GM23338 (cell line): Measurements from ENCODE around the gene IMPG1. TPM values are rescaled to one million over a fixed set of nuclear protein-coding genes. Genes with fewer than 3 reads are reported as not detected.
A peak's percentile ranks its signal among the peaks of the same experiment; 100 is the strongest.

ENCODE experiments used
- ATAC-seq: fragments of 200-7000 bp; cut with Tn5 transposase; 3 replicates; pipeline ENCODE4 v1.9.1; 2020
- DNase-seq: peaks from one replicate; pipeline ENCODE4 v3.0.0-alpha.2; 2015; ENCODE audit warnings: low spot score
- H2AFZ ChIP-seq: fragments of 200-600 bp; sonication (generic); 2 replicates; pipeline ENCODE4 v1.8.0; 2016; ENCODE audit warnings: antibody characterized with exemption, mild to moderate bottlenecking, moderate library complexity
- H3F3A ChIP-seq: fragments of 200-600 bp; sonication (generic); replicated peaks from 2 replicates; pipeline ENCODE4 v1.8.0; 2017; ENCODE audit warnings: antibody characterized with exemption, mixed run types, low read depth
- H3K27ac ChIP-seq: fragments of 200-600 bp; sonication (generic); 2 replicates; pipeline ENCODE4 v1.6.1; 2016; ENCODE audit warnings: low read depth
- H3K27me3 ChIP-seq: fragments of 200-600 bp; sonication (generic); 2 replicates; pipeline ENCODE4 v1.8.0; 2016; ENCODE audit warnings: mild to moderate bottlenecking, mixed run types, moderate library complexity; ENCODE audit not compliant: insufficient read depth
- H3K36me3 ChIP-seq: fragments of 200-600 bp; sonication (generic); 2 replicates; pipeline ENCODE4 v1.8.0; 2016; ENCODE audit warnings: mild to moderate bottlenecking; ENCODE audit not compliant: insufficient read depth
- H3K4me1 ChIP-seq: fragments of 200-600 bp; sonication (generic); 2 replicates; pipeline ENCODE4 v1.8.0; 2016; ENCODE audit warnings: mild to moderate bottlenecking, moderate library complexity; ENCODE audit not compliant: insufficient read depth
- H3K4me2 ChIP-seq: fragments of 200-600 bp; sonication (generic); 2 replicates; pipeline ENCODE4 v1.7.1; 2017; ENCODE audit warnings: mixed run types
- H3K4me3 ChIP-seq: fragments of 200-600 bp; sonication (generic); 2 replicates; pipeline ENCODE4 v1.6.1; 2016; ENCODE audit warnings: mixed run types
- H3K79me2 ChIP-seq: fragments of 200-600 bp; sonication (generic); replicated peaks from 2 replicates; pipeline ENCODE4 v1.8.0; 2017; ENCODE audit warnings: mild to moderate bottlenecking; ENCODE audit not compliant: insufficient read depth
- H3K9me2 ChIP-seq: fragments of 200-600 bp; sonication (generic); 2 replicates; pipeline ENCODE4 v1.8.0; 2017; ENCODE audit not compliant: insufficient read depth
- H4K20me1 ChIP-seq: fragments of 200-600 bp; sonication (generic); replicated peaks from 2 replicates; pipeline ENCODE4 v1.8.0; 2017; ENCODE audit warnings: mild to moderate bottlenecking; ENCODE audit not compliant: insufficient read depth
- H3K27ac Mint-ChIP-seq: 2 replicates; pipeline ENCODE4 v1.8.0; 2020; ENCODE audit warnings: inconsistent platforms, mild to moderate bottlenecking, moderate library complexity, mixed read lengths
- H3K27me3 Mint-ChIP-seq: 3 replicates; pipeline ENCODE4 v1.8.0; 2022; ENCODE audit warnings: low read depth, mild to moderate bottlenecking, moderate library complexity, mixed read lengths, inconsistent platforms; ENCODE audit not compliant: insufficient read depth, poor library complexity
- H3K36me3 Mint-ChIP-seq: 3 replicates; pipeline ENCODE4 v1.8.0; 2021; ENCODE audit warnings: low read depth, mild to moderate bottlenecking, inconsistent platforms, moderate library complexity, mixed read lengths
- H3K4me1 Mint-ChIP-seq: 3 replicates; pipeline ENCODE4 v1.8.0; 2020; ENCODE audit warnings: mild to moderate bottlenecking, inconsistent platforms, mixed read lengths
- H3K4me3 Mint-ChIP-seq: 3 replicates; pipeline ENCODE4 v1.8.0; 2021; ENCODE audit warnings: moderate library complexity, mild to moderate bottlenecking, inconsistent platforms, mixed read lengths
- H3K9me3 Mint-ChIP-seq: 3 replicates; pipeline ENCODE4 v1.8.0; 2020; ENCODE audit warnings: moderate library complexity, mild to moderate bottlenecking, inconsistent platforms, mixed read lengths
- CREB1 ChIP-seq: fragments of 250-450 bp; sonication (Bioruptor Pico); IDR thresholded peaks from 2 replicates; pipeline ENCODE4 v1.5.0; 2020; ENCODE audit warnings: low read depth, mild to moderate bottlenecking, moderate library complexity
- CTCF ChIP-seq, 2 experiments: fragments of 200-600 bp in 1 of 2; sonication (generic) in 1 of 2; conservative IDR thresholded peaks; 2 replicates each; pipeline versions ENCODE4 v1.5.1 to v1.6.1; 2016 to 2017; ENCODE audit warnings: antibody characterized with exemption in 2 of 2, low read depth in 2 of 2, mild to moderate bottlenecking in 2 of 2, moderate library complexity in 1 of 2
- EZH2 ChIP-seq: fragments of 200-600 bp; sonication (generic); IDR thresholded peaks from one replicate; pipeline ENCODE4 v1.8.0; 2017; ENCODE audit warnings: antibody characterized with exemption, mild to moderate bottlenecking, low read depth; ENCODE audit not compliant: unreplicated experiment
- EZH2phosphoT487 ChIP-seq: fragments of 200-600 bp; sonication (generic); IDR thresholded peaks from one replicate; pipeline ENCODE4 v1.8.1; 2018; ENCODE audit warnings: antibody characterized with exemption; ENCODE audit not compliant: unreplicated experiment
- JUNB ChIP-seq: IDR thresholded peaks from one replicate; pipeline ENCODE4 v1.6.1; 2016; ENCODE audit warnings: antibody characterized with exemption; ENCODE audit not compliant: unreplicated experiment
- NANOG ChIP-seq: IDR thresholded peaks from 2 replicates; pipeline ENCODE4 v1.6.1; 2016; ENCODE audit warnings: antibody characterized with exemption, borderline replicate concordance
- POLR2AphosphoS5 ChIP-seq: IDR thresholded peaks from 2 replicates; pipeline ENCODE4 v1.6.1; 2016; ENCODE audit warnings: antibody characterized with exemption, low read depth
- ZNF114 ChIP-seq: fragments of 250-450 bp; sonication (Bioruptor Pico); IDR thresholded peaks from 2 replicates; pipeline ENCODE4 v1.5.0; 2020; ENCODE audit warnings: mild to moderate bottlenecking, moderate library complexity
- ZNF331 ChIP-seq: fragments of 250-450 bp; sonication (Bioruptor Pico); IDR thresholded peaks from 2 replicates; pipeline ENCODE4 v1.5.0; 2020; ENCODE audit warnings: low read depth, mild to moderate bottlenecking, moderate library complexity
- polyA plus RNA-seq: library from polyadenylated mRNA; unstranded; fragments of >200 nt; fragmentation: Nextera tagmentation; extraction: Ambion mirVana; gene quantifications from 2 replicates; pipeline ENCODE4 v1.2.1, GENCODE V29; 2016
- total RNA-seq: library from RNA; depleted of rRNA; stranded (reverse); fragments of >200 nt; shearing (Covaris generic); gene quantifications from 2 replicates; pipeline ENCODE4 v1.2.3, GENCODE V29; 2014
- TF ChIP-seq, protein P1 (sequence below): IDR thresholded peaks from one replicate; pipeline ENCODE4 v1.6.1; 2018; ENCODE audit warnings: antibody characterized with exemption; ENCODE audit not compliant: unreplicated experiment

The IMPG1 gene
- total and polyA plus RNA-seq, 2 experiments from 2014 or later, result not detected

DNA sequence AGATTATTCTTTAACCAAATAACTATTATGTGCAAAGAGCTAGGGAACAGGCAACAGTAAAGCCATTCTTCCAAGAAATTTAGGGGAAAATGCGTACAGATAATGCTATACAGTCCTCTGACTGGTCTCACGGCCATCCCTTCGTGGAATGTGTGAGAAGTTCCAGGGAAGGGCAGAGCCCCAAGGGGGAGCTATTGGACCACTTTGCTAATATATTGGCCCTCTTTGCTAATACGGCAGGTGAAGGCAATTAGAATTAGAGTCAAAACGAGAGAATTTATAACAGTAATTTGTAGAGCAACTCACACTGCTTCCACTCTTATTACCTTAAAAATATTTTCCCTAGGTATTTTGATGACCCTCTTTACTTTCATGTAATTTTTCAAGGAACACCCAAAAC lies 140.4 kb downstream of the IMPG1 start:
- Histone ChIP-seq H3K4me3 (no peak overlapping the region), H3F3A (no peaks in the 10 kb centered on the region), H3K36me3 (no peaks in the 10 kb centered on the region), H3K27ac (no peak overlapping the region), H3K79me2 (no peaks in the 10 kb centered on the region), H2AFZ (no peak overlapping the region), H3K27me3 (peaks cover 27% of the 10 kb centered on the region), H3K9me2 (no peaks in the 10 kb centered on the region), H3K4me2 (no peak overlapping the region), H3K4me1 (no peaks in the 10 kb centered on the region), H4K20me1 (no peaks in the 10 kb centered on the region)
- Mint-ChIP-seq H3K27ac (no peak overlapping the region), H3K36me3 (no peaks in the 10 kb centered on the region), H3K9me3 (no peaks in the 10 kb centered on the region; the same call in 2 of the 3 replicates), H3K4me3 (no peak overlapping the region), H3K27me3 (peaks cover 10% of the 10 kb centered on the region), H3K4me1 (peaks cover 14% of the 10 kb centered on the region; the same call in 2 of the 3 replicates)
- peak; percentile 68 for ATAC-seq
- DNase-seq, result peak; percentile 86
- TF ChIP-seq EZH2 (no peak), ZNF331 (no peak), JUNB (no peak), POLR2AphosphoS5 (no peak), CTCF (conservative IDR thresholded peaks at IDR 0.05; ENCODE audit: low read depth in 2 of 2) (peak; percentile 88 to 94), NANOG (no peak)
- TF ChIP-seq, protein P1, sequence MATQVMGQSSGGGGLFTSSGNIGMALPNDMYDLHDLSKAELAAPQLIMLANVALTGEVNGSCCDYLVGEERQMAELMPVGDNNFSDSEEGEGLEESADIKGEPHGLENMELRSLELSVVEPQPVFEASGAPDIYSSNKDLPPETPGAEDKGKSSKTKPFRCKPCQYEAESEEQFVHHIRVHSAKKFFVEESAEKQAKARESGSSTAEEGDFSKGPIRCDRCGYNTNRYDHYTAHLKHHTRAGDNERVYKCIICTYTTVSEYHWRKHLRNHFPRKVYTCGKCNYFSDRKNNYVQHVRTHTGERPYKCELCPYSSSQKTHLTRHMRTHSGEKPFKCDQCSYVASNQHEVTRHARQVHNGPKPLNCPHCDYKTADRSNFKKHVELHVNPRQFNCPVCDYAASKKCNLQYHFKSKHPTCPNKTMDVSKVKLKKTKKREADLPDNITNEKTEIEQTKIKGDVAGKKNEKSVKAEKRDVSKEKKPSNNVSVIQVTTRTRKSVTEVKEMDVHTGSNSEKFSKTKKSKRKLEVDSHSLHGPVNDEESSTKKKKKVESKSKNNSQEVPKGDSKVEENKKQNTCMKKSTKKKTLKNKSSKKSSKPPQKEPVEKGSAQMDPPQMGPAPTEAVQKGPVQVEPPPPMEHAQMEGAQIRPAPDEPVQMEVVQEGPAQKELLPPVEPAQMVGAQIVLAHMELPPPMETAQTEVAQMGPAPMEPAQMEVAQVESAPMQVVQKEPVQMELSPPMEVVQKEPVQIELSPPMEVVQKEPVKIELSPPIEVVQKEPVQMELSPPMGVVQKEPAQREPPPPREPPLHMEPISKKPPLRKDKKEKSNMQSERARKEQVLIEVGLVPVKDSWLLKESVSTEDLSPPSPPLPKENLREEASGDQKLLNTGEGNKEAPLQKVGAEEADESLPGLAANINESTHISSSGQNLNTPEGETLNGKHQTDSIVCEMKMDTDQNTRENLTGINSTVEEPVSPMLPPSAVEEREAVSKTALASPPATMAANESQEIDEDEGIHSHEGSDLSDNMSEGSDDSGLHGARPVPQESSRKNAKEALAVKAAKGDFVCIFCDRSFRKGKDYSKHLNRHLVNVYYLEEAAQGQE, result no peak

GRCh38 chr6:75931011-75931680 lies 141.3 kb downstream of the IMPG1 start:
- H3K36me3 Mint-ChIP-seq, result no peaks in the 10 kb centered on the region
- ATAC-seq (no peak), DNase-seq (no peak)
- no peaks in the 10 kb centered on the region for H3F3A ChIP-seq
- H3K9me2 ChIP-seq, result no peaks in the 10 kb centered on the region
- H3K27me3 ChIP-seq, result peaks cover 18% of the 10 kb centered on the region
- peaks cover 13% of the 10 kb centered on the region; the same call in 2 of the 3 replicates for H3K4me1 Mint-ChIP-seq
- no peak overlapping the region for H3K27ac ChIP-seq
- H3K79me2 ChIP-seq, result no peaks in the 10 kb centered on the region
- H3K36me3 ChIP-seq, result no peaks in the 10 kb centered on the region
- no peak overlapping the region for H3K4me2 ChIP-seq
- H3K4me3 ChIP-seq, result no peak overlapping the region
- no peaks in the 10 kb centered on the region for H3K9me3 Mint-ChIP-seq
- H4K20me1 ChIP-seq, result no peaks in the 10 kb centered on the region
- H3K4me1 ChIP-seq, result no peaks in the 10 kb centered on the region
- H2AFZ ChIP-seq, result no peak overlapping the region
- H3K27ac Mint-ChIP-seq, result no peak overlapping the region
- peaks cover 9% of the 10 kb centered on the region for H3K27me3 Mint-ChIP-seq
- H3K4me3 Mint-ChIP-seq, result no peak overlapping the region
- TF ChIP-seq EZH2phosphoT487 (no peak), JUNB (no peak), CTCF (conservative IDR thresholded peaks at IDR 0.05; ENCODE audit: low read depth in 2 of 2) (no peak), EZH2 (no peak), ZNF114 (no peak), CREB1 (CRISPR knock-in tag) (no peak)
